HEK293 (cell line): ENCODE data around the gene ANKH.

ENCODE experiments used
- CTCF ChIA-PET: fragments of 350-600 bp; formaldehyde crosslinking; extraction: SDS; loops from one replicate; lab custom pipeline; 2021; ENCODE audit warnings: antibody characterized with exemption; lab: Yijun Ruan, JAX
- POLR2A ChIA-PET: fragments of 300-600 bp; formaldehyde crosslinking; extraction: SDS; loops from one replicate; lab custom pipeline; 2020; ENCODE audit warnings: antibody characterized with exemption, inconsistent platforms; lab: Yijun Ruan, JAX
- H3K27ac ChIP-seq: fragments of 200-500 bp; sonication (Bioruptor generic); 2 replicates; pipeline ENCODE4 v1.5.1; 2014; ENCODE audit warnings: low read depth, low read length, control low read depth, inconsistent platforms; ENCODE audit errors: extremely low read depth
- H3K36me3 ChIP-seq, 2 experiments: fragments of 200-500 bp in 1 of 2; sonication (Bioruptor generic) in 1 of 2; 1 replicate in 1 of 2; 2 replicates in 1 of 2; pipeline ENCODE4 v1.5.1; 2014 to 2017; ENCODE audit warnings: inconsistent platforms in 2 of 2, low read length in 2 of 2; ENCODE audit not compliant: control insufficient read depth in 2 of 2, insufficient read depth in 1 of 2
- H3K4me1 ChIP-seq: fragments of 200-500 bp; sonication (Bioruptor generic); 2 replicates; pipeline ENCODE4 v1.5.1; 2014; ENCODE audit warnings: mild to moderate bottlenecking, low read length, inconsistent platforms; ENCODE audit not compliant: control insufficient read depth, insufficient read depth
- H3K4me3 ChIP-seq: 2 replicates; pipeline ENCODE4 v1.5.1; 2011; ENCODE audit warnings: low read depth, mild to moderate bottlenecking, control low read depth, low read length, moderate library complexity
- H3K9me3 ChIP-seq: fragments of 200-500 bp; sonication (Bioruptor generic); 2 replicates; pipeline ENCODE4 v1.5.1; 2014; ENCODE audit warnings: low read depth, low read length, inconsistent platforms; ENCODE audit not compliant: control insufficient read depth, insufficient read depth
- HOXD13 ChIP-seq: sonication (generic); formaldehyde crosslinking; IDR thresholded peaks from 2 replicates; pipeline ENCODE4 v1.8.0; 2022; ENCODE audit warnings: missing genetic modification reagents, borderline replicate concordance
- MYNN ChIP-seq: fragments of 450-650 bp; formaldehyde crosslinking; IDR thresholded peaks from 2 replicates; pipeline ENCODE4 v1.5.1; 2016; ENCODE audit warnings: missing biosample characterization, missing genetic modification characterization, borderline replicate concordance
- PRDM10 ChIP-seq: fragments of 450-650 bp; formaldehyde crosslinking; IDR thresholded peaks from 2 replicates; pipeline ENCODE4 v1.5.1; 2016; ENCODE audit warnings: missing biosample characterization, missing genetic modification characterization
- TRIM28 ChIP-seq: IDR thresholded peaks from 2 replicates; pipeline ENCODE4 v1.6.1; 2011; ENCODE audit warnings: low read length, control low read depth, borderline replicate concordance
- ZIC2 ChIP-seq: fragments of 450-650 bp; formaldehyde crosslinking; IDR thresholded peaks from 2 replicates; pipeline ENCODE4 v1.5.1; 2016; ENCODE audit warnings: missing biosample characterization, missing genetic modification characterization
- ZNF18 ChIP-seq: fragments of 450-650 bp; formaldehyde crosslinking; IDR thresholded peaks from 2 replicates; pipeline ENCODE4 v1.5.1; 2016; ENCODE audit warnings: missing biosample characterization, missing genetic modification characterization
- ZNF266 ChIP-seq: fragments of 450-650 bp; formaldehyde crosslinking; IDR thresholded peaks from 2 replicates; pipeline ENCODE4 v1.5.1; 2016; ENCODE audit warnings: missing biosample characterization, missing genetic modification characterization, low read depth
- ZNF280C ChIP-seq: fragments of 450-650 bp; formaldehyde crosslinking; IDR thresholded peaks from 2 replicates; pipeline ENCODE4 v1.5.1; 2016; ENCODE audit warnings: missing biosample characterization, missing genetic modification characterization
- ZNF311 ChIP-seq: fragments of 450-650 bp; formaldehyde crosslinking; IDR thresholded peaks from 2 replicates; pipeline ENCODE4 v1.5.1; 2017; ENCODE audit warnings: missing biosample characterization, missing genetic modification characterization, borderline replicate concordance
- ZNF692 ChIP-seq: fragments of 450-650 bp; formaldehyde crosslinking; IDR thresholded peaks from 2 replicates; pipeline ENCODE4 v1.5.1; 2016; ENCODE audit warnings: missing biosample characterization, missing genetic modification characterization
- ZSCAN16 ChIP-seq: fragments of 450-650 bp; formaldehyde crosslinking; IDR thresholded peaks from 2 replicates; pipeline ENCODE4 v1.5.1; 2016; ENCODE audit warnings: missing biosample characterization, missing genetic modification characterization
- ZSCAN23 ChIP-seq: fragments of 450-650 bp; formaldehyde crosslinking; IDR thresholded peaks from 2 replicates; pipeline ENCODE4 v1.5.1; 2016; ENCODE audit warnings: missing biosample characterization, missing genetic modification characterization
- TF ChIP-seq, protein P1 (sequence below): fragments of 450-650 bp; formaldehyde crosslinking; IDR thresholded peaks from 2 replicates; pipeline ENCODE4 v1.5.1; 2016; ENCODE audit warnings: missing biosample characterization, missing genetic modification characterization
- TF ChIP-seq, protein P2 (sequence below): fragments of 450-650 bp; formaldehyde crosslinking; IDR thresholded peaks from 2 replicates; pipeline ENCODE4 v1.5.1; 2016; ENCODE audit warnings: missing biosample characterization, missing genetic modification characterization

Gene ANKH

DNA sequence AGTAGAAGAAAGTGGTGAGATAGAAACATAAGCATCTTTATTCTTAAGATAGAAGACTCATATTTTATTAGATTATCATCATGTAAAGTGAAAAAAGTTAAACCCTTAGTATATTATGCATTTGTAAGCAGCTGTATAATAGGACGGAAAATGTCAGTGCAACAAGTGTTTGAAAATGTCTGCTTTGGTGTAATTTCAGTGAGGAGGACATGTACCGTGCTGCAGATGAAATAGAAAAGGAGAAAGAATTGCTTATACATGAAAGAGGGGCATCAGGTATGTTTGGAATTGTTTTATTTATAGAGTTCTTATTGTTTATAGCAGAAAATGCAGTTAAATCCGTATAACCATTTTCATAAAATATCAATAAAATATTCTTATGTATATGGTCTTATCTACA, 198.1 kb downstream of the ANKH start (continued):
- TF ChIP-seq ZNF18 = no peak

DNA sequence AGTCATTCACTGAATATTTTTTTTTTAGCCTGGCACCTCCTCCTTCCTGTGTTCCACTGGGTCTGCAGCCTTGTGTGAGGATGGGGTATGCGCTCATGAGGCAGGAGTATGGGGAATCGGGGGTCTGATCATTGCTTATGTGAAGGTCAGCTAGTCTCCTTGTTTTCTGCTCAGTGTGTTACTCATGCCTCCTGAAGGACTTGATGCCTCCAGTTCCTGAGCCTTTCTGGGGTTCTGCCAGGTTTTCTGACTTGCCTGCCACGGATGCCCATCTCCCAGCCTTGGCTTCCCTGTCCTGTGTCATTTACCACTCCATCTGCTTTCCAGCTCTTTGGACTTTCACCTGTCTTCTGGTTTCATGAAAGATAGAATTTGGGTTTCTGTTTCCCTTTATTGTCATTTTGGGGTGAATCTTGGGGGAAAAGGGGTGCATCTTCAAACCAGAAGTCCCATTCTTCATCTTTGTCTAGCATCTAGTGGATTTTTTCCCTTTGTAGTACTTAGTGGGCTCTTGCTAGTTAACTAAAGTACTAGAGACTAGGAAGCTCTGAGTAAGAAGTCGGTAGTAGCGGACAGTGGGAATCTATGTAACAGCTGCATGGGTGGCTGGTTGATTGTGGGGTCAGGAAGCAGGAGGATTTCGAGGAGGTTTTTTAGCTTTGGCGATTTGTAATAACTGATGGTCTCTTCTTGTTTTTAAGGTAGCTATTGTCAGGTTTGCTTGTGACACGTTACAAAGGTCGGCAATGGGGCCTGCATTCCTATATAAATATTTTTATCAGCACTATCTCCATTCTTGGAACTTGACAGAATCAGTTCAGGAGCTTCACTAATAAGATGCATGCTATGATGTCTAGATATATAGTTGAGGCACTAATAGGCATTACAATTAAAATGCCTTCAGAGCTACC, 198.8 kb downstream of the ANKH start:
- CTCF ChIA-PET = interaction anchor here (0.7 to 1.5 kb wide), 6 partner anchors 10 to 95 kb away, joined by 3 to 8 read pairs (median 5); no protein-coding TSS in a partner anchor
- Histone ChIP-seq H3K9me3 (no peaks in the 10 kb centered on the region), H3K36me3 (peaks cover 7 to 14% of the 10 kb centered on the region in 2 experiments; a peak in 2 of 3 replicates), H3K4me1 (peaks cover 11% of the 10 kb centered on the region), H3K4me3 (no peak overlapping the region), H3K27ac (no peak overlapping the region)
- TF ChIP-seq ZNF280C (tag by site-specific recombination) = no peak
- 0 out of 2 replicates have a peak, but pooled peaks have one; percentile 32 for TF ChIP-seq ZNF692 (tag by site-specific recombination)
- TF ChIP-seq ZSCAN23 (tag by site-specific recombination) = no peak
- POLR2A ChIA-PET = no interaction called here

DNA sequence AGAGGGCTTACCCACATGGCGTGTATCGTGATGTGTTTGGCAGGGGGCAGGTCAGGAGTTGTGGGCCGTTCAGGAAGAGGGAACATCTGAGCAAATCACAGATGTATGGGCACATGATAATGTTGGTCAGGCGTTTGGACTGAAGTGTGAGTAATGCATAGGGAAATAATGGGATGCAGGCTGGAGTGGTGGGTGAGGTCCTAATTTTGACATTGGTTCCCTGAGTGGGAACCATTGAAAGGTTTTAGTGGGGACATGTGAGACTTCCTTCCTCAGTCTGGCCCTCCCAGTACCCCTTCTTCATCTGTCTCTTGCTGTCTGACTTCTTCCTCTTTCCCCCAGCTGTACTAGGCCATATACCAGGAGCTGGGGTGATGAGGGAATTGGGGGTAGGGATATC, 199.5 kb downstream of the ANKH start:
- ChIA-PET POLR2A (interaction anchor here (0.7 kb wide), 1 partner anchor 13 kb away, joined by 3 read pairs; no protein-coding TSS in a partner anchor), CTCF (interaction anchor here (1.4 to 1.5 kb wide), 2 partner anchors 11 to 13 kb away, joined by 5 to 8 read pairs; no protein-coding TSS in a partner anchor)
- H3K9me3 ChIP-seq = no peaks in the 10 kb centered on the region
- H3K27ac ChIP-seq = no peak overlapping the region
- no peak overlapping the region for H3K4me3 ChIP-seq
- peaks cover 11% of the 10 kb centered on the region for H3K4me1 ChIP-seq
- peaks cover 7 to 14% of the 10 kb centered on the region in 2 experiments; a peak in 2 of 3 replicates for H3K36me3 ChIP-seq
- TF ChIP-seq ZIC2 (tag by site-specific recombination) (no peak), ZSCAN16 (tag by site-specific recombination) (no peak), ZNF311 (tag by site-specific recombination) (no peak), ZNF266 (tag by site-specific recombination) (no peak), PRDM10 (no peak), MYNN (tag by site-specific recombination) (no peak), HOXD13 (no peak), TRIM28 (no peak)
- TF ChIP-seq, protein P1, sequence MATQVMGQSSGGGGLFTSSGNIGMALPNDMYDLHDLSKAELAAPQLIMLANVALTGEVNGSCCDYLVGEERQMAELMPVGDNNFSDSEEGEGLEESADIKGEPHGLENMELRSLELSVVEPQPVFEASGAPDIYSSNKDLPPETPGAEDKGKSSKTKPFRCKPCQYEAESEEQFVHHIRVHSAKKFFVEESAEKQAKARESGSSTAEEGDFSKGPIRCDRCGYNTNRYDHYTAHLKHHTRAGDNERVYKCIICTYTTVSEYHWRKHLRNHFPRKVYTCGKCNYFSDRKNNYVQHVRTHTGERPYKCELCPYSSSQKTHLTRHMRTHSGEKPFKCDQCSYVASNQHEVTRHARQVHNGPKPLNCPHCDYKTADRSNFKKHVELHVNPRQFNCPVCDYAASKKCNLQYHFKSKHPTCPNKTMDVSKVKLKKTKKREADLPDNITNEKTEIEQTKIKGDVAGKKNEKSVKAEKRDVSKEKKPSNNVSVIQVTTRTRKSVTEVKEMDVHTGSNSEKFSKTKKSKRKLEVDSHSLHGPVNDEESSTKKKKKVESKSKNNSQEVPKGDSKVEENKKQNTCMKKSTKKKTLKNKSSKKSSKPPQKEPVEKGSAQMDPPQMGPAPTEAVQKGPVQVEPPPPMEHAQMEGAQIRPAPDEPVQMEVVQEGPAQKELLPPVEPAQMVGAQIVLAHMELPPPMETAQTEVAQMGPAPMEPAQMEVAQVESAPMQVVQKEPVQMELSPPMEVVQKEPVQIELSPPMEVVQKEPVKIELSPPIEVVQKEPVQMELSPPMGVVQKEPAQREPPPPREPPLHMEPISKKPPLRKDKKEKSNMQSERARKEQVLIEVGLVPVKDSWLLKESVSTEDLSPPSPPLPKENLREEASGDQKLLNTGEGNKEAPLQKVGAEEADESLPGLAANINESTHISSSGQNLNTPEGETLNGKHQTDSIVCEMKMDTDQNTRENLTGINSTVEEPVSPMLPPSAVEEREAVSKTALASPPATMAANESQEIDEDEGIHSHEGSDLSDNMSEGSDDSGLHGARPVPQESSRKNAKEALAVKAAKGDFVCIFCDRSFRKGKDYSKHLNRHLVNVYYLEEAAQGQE (tag by site-specific recombination) = no peak
- TF ChIP-seq, protein P2, sequence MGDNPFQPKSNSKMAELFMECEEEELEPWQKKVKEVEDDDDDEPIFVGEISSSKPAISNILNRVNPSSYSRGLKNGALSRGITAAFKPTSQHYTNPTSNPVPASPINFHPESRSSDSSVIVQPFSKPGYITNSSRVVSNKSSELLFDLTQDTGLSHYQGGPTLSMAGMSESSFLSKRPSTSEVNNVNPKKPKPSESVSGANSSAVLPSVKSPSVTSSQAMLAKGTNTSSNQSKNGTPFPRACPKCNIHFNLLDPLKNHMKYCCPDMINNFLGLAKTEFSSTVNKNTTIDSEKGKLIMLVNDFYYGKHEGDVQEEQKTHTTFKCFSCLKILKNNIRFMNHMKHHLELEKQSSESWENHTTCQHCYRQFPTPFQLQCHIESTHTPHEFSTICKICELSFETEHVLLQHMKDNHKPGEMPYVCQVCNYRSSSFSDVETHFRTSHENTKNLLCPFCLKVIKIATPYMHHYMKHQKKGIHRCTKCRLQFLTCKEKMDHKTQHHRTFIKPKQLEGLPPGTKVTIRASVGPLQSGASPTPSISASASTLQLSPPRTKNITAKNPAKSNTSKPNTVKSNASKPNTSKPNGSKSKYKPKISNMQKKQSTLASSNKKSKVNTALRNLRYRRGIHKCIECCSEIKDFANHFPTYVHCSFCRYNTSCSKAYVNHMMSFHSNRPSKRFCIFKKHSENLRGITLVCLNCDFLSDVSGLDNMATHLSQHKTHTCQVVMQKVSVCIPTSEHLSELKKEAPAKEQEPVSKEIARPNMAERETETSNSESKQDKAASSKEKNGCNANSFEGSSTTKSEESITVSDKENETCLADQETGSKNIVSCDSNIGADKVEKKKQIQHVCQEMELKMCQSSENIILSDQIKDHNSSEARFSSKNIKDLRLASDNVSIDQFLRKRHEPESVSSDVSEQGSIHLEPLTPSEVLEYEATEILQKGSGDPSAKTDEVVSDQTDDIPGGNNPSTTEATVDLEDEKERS (tag by site-specific recombination) = no peak
